ENCODE results near the gene ZNF821. TPM values are rescaled to one million over a fixed set of nuclear protein-coding genes. Genes with fewer than 3 reads are reported as not detected.

ZNF821 gene
- total and polyA plus RNA-seq, 10 of the 15 experiments (the other 5 are each of a cell fraction or from before 2014, with no cell fraction given), result 0.82 to 9.9 (median 6.8) TPM

GRCh38 chr16:71845639-71846430 lies 38.1 kb downstream of the ZNF821 start, which contains the start of gene ATXN1L (continued):
- TF ChIP-seq RELA (IDR thresholded peaks at IDR 0.05; ENCODE audit: borderline replicate concordance, partially characterized antibody) (peak; percentile 88), TARDBP (IDR thresholded peaks at IDR 0.05; ENCODE audit: borderline replicate concordance) (peak; percentile 62), CTCF (IDR thresholded peaks at IDR 0.05 in 2 of 3, conservative IDR thresholded peaks at IDR 0.05 in 1 of 3; ENCODE audit: control insufficient read depth in 2 of 3, extremely low read depth in 1 of 3, insufficient read depth in 1 of 3, low read depth in 3 of 3, low read length in 3 of 3) (no peak), CBX5 (IDR thresholded peaks at IDR 0.05; ENCODE audit: low read depth) (no peak), JUNB (IDR thresholded peaks at IDR 0.05) (peak; percentile 22; the same call in 1 of the 2 replicates), MEF2A (IDR thresholded peaks at IDR 0.05; ENCODE audit: insufficient read depth, low read depth, low read length) (0 out of 2 replicates have a peak, but pooled peaks have one; percentile 4), NKRF (conservative IDR thresholded peaks at IDR 0.05) (peak; percentile 64), HSF1 (IDR thresholded peaks at IDR 0.05; ENCODE audit: low read depth, low read length) (no peak), POLR2A (IDR thresholded peaks at IDR 0.05; ENCODE audit: low read depth, low read length) (peak; percentile 94), NR2C1 (IDR thresholded peaks at IDR 0.05) (peak; percentile 66; the same call in 1 of the 2 replicates), GABPA (IDR thresholded peaks at IDR 0.05; ENCODE audit: low read depth) (peak; percentile 71), REST (IDR thresholded peaks at IDR 0.05; ENCODE audit: low read depth, low read length) (no peak), ELK1 (IDR thresholded peaks at IDR 0.05; ENCODE audit: low read depth, low read length) (no peak), BMI1 (IDR thresholded peaks at IDR 0.05; ENCODE audit: borderline replicate concordance) (no peak), RFX5 (IDR thresholded peaks at IDR 0.05; ENCODE audit: low read depth, low read length) (no peak), YY1 (IDR thresholded peaks at IDR 0.05; ENCODE audit: low read depth, low read length) (peak; percentile 92), SPI1 (IDR thresholded peaks at IDR 0.05; ENCODE audit: borderline replicate concordance, insufficient read depth, low read depth, low read length) (0 out of 2 replicates have a peak, but pooled peaks have one; percentile 5), CREB1 (IDR thresholded peaks at IDR 0.05; ENCODE audit: low read depth) (peak; percentile 99), WRNIP1 (IDR thresholded peaks at IDR 0.05; ENCODE audit: borderline replicate concordance, low read depth, low read length) (no peak), HCFC1 (IDR thresholded peaks at IDR 0.05; ENCODE audit: low read length) (peak; percentile 81)

Measured in GM12878 (cell line).